ENCODE measurements around the gene C21orf91.

The C21orf91 gene

GRCh38 chr21:17819114-17819876 lies at the start of gene C21orf91:
C21orf91 (minus strand) TSS chr21:17819356; CDS start chr21:17818318, 1,038 bp downstream.
- peak; percentile 76 to 97 (median 87) for DNase-seq

DNA sequence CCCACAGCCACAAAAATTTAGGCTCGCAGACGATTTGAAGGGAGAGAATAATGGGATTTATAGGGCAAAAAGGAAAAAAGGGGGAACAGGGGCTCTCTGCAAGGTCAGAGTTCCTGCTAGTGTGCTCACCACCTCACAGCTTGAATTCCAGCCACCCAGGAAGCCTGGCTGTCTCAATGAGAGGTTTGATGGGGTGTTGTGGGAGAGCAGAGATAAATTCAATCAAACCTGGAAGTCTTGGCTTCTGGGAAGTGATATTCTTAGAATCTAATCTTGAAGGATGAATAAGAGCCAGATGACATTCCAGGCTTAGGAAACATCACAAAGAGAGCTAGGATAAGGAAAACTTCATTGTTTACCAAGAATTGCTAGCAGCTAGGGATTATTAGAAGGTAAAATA lies 47.4 kb upstream of the C21orf91 start:
- DNase-seq, result no peak

DNA sequence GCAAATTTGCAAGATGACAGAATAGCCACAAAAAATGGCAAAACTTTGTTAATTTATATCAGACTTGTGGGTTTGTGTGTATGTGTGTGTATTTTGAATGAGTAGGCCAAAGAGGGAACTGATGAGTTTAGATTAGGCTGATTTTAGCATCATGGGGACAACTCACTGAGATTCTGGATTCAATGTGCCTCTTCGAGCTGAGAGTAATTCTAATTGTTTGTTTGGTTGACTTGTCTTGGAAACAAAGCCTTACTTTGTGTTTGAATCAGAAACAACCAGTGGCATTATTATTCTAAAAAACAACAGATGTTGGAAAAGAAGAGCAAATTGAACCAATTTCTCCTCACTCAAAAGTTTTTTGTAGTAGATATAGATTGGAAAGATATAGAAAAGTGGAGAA lies 40.5 kb upstream of the C21orf91 start:
- DNase-seq, result no peak

- DNase-seq, result no peak
Observed at GRCh38 chr21:17858747-17859146, 39.6 kb upstream of the C21orf91 start.

DNA sequence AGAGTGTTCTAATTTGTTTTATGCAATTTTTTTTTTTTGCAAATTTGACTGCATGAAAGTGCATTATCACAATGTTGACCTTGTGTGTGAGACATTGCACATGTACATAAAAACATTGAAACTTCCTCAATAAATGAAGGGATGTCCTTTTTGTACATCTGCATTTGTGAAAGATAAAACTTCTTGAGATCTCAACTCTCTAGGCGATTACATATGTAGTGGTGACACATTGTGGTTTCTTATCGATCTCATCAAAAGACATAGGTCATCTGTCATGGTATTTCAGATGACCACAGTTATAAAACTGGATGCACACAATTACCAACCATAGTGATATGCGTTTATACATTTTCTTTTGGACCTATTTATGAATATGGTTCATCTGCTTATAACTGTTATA lies 35.6 kb upstream of the C21orf91 start:
- no peak for DNase-seq

GRCh38 chr21:17853393-17854275 lies 34.5 kb upstream of the C21orf91 start:
- no peak for DNase-seq

DNA sequence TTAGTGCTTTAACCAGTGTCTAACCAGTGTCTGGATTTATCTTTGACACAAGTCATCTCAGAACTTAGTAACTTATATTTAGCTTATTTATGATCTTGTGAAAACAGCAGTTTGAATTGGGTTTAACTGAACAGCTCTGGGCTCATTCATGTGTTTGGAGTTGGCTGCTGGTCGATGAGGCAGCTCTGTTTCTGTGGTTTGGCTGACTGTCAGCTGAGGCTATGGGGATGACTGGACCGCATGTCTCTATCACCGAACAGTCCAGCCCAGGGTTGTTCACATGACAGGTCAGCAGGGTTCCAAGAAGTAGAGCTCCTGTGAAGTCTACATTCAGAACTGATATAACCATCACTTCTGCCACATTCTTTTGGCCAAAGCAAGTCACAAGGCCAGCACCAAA lies 29.1 kb upstream of the C21orf91 start:
- DNase-seq, result no peak

DNA sequence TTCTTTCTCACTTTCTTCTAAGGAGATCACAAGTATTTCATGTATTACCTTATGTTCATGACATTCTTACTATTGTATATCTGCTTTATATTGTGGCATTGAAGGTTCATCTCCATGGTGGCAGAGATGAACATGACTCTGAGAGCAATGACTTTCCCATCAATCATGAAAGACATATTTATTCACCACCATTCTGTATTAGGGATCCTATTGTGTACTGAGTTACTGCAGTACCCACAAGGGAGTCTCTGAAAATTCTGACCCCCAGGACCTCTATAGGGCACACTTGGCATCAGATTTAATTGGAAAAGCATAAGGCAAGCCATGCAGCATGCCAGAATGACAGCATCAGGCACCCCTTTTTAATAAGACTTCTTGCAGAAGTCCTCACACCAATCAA lies 21.9 kb upstream of the C21orf91 start:
- no peak for DNase-seq

- DNase-seq, result no peak
Observed at GRCh38 chr21:17834639-17835354, 15.6 kb upstream of the C21orf91 start.

GRCh38 chr21:17829472-17829871 lies 10.3 kb upstream of the C21orf91 start:
- DNase-seq, result no peak

- no peak for DNase-seq
Observed at GRCh38 chr21:17828223-17828622, 9.1 kb upstream of the C21orf91 start.

- no peak for DNase-seq
Observed at GRCh38 chr21:17823846-17824245, 4.7 kb upstream of the C21orf91 start.

GRCh38 chr21:17821121-17821520 lies 2.0 kb upstream of the C21orf91 start:
- DNase-seq, result no peak

DNA sequence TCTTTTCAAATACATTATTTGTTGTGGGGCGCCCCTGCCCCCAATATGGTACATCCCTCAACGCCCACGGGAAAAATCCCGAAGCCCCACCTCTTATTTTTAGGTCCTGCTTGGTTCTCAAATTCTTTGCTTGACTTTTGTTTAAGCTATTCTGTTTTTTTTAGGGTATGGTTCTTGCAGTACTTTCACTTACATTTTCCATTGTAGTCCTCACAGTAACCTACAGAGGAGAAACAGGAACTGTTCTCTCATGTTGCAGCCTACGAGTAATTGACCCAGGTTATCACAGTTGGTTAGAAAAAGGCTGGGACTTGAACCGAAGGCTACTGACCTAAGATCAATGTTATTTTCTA lies 697 bp upstream of the C21orf91 start:
- no peak for DNase-seq

DNA sequence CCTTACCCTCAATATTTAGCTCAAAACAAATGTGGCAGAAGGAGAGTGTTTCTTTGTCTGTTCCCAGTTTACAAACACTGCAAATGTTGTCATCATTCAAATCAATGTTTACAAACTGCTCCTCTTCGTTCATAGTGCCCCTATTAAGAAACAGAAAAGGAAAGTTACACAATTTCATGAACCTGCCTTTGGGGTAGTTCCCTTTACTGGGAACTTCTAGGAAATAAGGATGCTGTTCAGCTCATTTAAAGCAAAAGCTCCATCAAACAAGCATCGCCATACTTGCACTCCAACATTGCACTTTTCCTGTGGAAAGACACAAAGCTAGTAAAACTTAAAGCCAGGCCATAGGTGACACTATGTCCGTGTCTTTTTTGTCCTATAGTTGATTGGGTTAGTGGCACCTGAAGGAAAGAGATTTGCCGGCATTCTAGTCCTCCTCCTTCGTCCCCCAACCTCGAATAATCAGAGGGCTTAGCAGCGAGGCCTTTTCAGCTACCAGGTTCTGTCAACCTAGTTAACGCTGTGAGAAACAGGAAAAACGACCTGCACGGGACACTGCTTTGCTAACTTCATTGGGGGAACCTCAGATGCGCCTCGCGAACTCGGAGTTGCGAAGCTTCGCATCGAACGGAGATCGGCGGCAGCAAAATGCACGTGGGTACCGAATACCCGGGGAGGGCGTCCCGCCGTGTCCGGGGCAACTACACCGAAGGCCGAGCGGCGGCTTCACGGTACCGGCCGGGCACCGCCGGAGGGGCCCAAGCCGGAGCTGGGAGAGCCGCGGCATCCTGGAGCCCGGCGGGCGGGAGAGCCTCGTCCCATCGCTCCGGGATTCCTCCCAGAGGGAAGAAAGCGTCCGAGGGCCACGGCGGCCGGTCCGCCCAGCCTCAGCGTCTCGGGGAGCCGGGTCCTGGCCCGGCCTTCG lies 706 bp downstream of the C21orf91 start:
- DNase-seq, result peak; percentile 21 to 74 (median 43)

DNA sequence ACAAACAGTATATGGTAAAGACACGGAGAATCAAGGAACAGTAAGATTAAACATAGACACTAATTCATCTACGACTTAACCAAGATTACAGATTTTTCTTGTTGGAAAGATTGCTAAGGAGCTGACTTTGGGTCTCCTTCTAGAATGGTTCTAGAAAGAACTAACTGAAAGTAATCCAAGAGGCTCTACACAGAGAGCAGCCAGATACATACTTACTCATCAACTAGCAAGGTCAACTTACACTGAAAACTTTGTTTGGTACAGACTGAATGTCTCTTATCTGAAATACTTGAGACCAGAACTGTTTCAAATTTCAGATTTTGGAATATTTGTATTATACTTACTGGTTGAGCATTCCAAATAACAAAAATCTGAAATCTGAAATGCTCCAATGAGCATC lies 5.8 kb downstream of the C21orf91 start:
- DNase-seq, result no peak

DNA sequence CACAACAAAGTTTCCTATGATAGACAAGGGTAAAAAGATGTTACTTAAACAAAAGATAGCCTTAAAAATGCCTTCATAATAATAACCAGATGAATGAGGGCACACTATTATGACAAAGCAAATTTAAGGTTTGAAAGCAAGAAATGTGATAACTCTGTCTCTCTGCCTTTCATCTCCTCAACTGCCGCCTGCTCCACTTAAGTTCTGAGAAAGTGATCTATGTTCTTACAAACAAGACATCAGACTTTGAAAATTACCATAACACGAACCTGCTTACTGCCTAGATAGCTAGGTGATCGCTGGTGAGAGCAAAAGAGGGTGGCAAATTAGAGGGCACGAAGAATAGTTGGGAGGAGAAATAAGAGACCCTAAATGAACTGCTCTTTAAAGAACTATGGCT lies 13.2 kb downstream of the C21orf91 start:
- peak in 1 of 6 experiments; percentile 6 for DNase-seq

DNA sequence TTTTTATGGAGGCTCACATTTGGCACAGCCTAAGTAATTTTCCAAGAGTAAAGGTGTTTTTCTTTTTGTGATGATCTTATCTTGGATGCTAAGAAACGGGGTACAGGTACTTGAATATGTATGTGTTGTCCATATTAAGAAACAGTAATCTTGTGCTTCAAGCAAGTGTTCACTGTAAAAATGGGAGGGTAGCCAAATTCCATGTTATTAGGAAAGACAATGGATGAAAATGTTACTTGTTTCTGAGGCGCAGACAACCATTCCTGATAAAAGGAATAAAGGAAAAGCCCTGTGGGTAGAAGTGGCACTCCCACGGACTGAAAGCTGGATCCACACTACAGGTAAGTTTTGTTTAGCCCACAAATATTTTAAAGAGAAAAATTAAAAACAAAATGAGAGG lies 15.6 kb downstream of the C21orf91 start:
- DNase-seq, result no peak

DNA sequence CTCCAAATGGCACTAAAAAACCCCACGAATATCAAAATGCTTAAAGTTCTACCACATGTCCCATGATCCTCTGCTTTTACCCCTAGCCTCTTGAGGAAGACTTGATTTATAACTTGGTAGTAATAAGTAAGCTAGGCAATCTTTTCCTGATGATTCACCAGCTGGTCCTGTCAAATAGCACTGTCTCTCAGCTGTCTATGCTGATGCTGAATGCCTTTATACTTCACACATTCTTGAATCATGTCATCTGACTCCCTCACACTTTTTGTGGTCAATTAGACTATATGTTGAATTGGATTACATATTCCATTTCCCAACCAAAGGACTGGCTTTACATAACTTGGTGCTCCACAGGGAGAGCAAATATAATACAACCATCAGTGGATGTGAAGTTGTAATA lies 16.6 kb downstream of the C21orf91 start:
- DNase-seq, result no peak

- DNase-seq, result peak in 1 of 6 experiments; percentile 4
Observed at GRCh38 chr21:17799414-17800164, 19.6 kb downstream of the C21orf91 start.

DNA sequence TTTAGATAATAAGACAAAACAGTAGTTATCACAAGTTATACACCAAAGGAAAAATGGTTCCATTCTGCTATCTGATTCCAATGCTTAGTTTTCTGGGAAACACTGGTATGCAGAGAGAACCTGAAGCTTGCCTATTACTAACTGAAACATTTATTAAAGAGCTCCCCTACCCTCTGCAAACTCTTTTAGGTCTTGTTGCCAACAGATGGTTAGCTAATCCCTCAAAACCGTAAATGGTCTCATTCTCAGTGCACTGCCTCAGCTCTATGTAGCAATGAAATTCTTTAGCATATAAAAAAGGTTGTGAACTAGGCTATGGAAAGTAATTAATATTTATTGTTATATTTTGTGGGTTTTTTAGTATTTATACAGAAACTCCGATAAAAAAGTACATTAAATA lies 20.4 kb downstream of the C21orf91 start:
- DNase-seq, result no peak

DNA sequence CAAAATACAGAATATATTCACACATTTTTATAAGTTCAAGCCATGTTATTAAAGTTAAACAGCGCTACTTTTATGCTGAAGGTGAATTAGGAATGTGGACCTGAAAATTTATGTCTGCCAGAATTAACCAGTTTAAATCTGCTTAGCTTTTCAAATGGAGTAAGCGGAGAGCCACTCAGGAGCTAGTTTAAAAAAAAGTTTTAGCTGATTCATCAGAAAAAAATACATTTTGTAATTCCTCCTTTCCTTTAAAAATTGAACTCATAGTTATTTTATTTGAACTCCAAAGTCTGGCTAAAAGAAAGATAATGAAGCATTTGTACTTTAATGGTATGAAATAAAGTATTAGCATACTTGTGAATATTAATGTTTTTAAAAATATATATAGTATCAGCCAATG lies 21.2 kb downstream of the C21orf91 start:
- no peak for DNase-seq
